ENCODE data around the gene BAIAP2.

DNA sequence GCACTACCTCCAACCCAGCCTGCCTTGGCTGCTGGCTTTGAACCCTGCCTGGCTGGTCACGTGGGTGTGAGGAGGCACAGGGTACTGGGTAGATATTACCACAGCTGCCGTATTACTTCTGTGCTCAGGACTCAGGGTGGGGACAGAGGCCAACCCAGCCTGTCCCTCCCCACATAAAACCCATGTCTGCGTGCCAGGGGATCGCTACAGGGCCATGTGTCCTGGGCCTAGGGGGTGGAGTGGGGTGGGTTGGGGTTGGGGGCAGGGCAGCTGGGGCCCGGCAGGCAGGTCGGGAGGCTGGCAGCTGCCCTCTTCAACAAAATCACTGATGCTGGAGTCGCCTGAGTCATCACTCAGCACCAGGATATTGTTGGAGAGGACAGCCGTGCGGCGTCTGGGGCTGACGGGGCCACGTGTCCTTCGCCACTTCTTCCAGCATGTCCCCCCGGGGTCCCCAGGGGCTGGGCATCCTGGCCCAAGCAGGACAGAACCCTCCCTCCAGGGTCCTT lies 90.7 kb downstream of the BAIAP2 start:
- TF ChIP-seq SIN3A (IDR thresholded peaks at IDR 0.05; ENCODE audit: borderline replicate concordance, insufficient read depth, low read length) (no peak), POLR2AphosphoS5 (IDR thresholded peaks at IDR 0.05; ENCODE audit: low read depth, low read length) (no peak)
- TF ChIP-seq, protein P1, sequence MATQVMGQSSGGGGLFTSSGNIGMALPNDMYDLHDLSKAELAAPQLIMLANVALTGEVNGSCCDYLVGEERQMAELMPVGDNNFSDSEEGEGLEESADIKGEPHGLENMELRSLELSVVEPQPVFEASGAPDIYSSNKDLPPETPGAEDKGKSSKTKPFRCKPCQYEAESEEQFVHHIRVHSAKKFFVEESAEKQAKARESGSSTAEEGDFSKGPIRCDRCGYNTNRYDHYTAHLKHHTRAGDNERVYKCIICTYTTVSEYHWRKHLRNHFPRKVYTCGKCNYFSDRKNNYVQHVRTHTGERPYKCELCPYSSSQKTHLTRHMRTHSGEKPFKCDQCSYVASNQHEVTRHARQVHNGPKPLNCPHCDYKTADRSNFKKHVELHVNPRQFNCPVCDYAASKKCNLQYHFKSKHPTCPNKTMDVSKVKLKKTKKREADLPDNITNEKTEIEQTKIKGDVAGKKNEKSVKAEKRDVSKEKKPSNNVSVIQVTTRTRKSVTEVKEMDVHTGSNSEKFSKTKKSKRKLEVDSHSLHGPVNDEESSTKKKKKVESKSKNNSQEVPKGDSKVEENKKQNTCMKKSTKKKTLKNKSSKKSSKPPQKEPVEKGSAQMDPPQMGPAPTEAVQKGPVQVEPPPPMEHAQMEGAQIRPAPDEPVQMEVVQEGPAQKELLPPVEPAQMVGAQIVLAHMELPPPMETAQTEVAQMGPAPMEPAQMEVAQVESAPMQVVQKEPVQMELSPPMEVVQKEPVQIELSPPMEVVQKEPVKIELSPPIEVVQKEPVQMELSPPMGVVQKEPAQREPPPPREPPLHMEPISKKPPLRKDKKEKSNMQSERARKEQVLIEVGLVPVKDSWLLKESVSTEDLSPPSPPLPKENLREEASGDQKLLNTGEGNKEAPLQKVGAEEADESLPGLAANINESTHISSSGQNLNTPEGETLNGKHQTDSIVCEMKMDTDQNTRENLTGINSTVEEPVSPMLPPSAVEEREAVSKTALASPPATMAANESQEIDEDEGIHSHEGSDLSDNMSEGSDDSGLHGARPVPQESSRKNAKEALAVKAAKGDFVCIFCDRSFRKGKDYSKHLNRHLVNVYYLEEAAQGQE (IDR thresholded peaks at IDR 0.05; ENCODE audit: insufficient read depth in 1 of 2, low read depth in 2 of 2, low read length in 2 of 2), result no peak

All from PFSK-1 (cell line).